CD4-positive, alpha-beta T cell (primary cell): Measurements from ENCODE around the gene RNASET2. TPM values are rescaled to one million over a fixed set of nuclear protein-coding genes. Genes with fewer than 3 reads are reported as not detected.

ENCODE experiments used
- ATAC-seq: fragments of 200-7000 bp; cut with Tn5 transposase; one replicate; pipeline ENCODE4 v1.10.0; 2022; ENCODE audit warnings: mild to moderate bottlenecking; ENCODE audit not compliant: poor library complexity
- CTCF ChIA-PET: fragments of 350-600 bp; sonication (Branson Sonifier 250); formaldehyde crosslinking; loops from one replicate; lab custom pipeline; 2021; ENCODE audit warnings: antibody characterized with exemption, inconsistent platforms; lab: Charles Lee
- POLR2A ChIA-PET: fragments of 350-600 bp; sonication (Branson Sonifier 250); formaldehyde crosslinking; loops from one replicate; lab custom pipeline; 2021; ENCODE audit warnings: antibody characterized with exemption, inconsistent platforms; lab: Charles Lee
- DNase-seq, 14 experiments: peaks; one replicate each; pipeline ENCODE4 v3.0.0-alpha.2; 2013 to 2020; ENCODE audit warnings: mixed read lengths in 2 of 14
- H3K27ac ChIP-seq, 2 donors: one replicate each; pipeline versions ENCODE4 v1.5.1 to v1.7.0; 2013; ENCODE audit warnings: low read length in 2 of 2, low read depth in 1 of 2, mild to moderate bottlenecking in 1 of 2
- H3K27me3 ChIP-seq, 2 experiments: 1 replicate in 1 of 2; 2 replicates in 1 of 2; pipeline versions ENCODE4 v1.6.1 to v1.7.0; 2013; ENCODE audit warnings: low read length in 2 of 2, control low read depth in 1 of 2, mild to moderate bottlenecking in 1 of 2, moderate library complexity in 1 of 2; ENCODE audit not compliant: insufficient read depth in 2 of 2, control insufficient read depth in 1 of 2
- H3K36me3 ChIP-seq: one replicate; pipeline ENCODE4 v1.6.1; 2013; ENCODE audit warnings: low read length, control low read depth; ENCODE audit not compliant: insufficient read depth
- H3K4me1 ChIP-seq: one replicate; pipeline ENCODE4 v1.6.1; 2013; ENCODE audit warnings: low read length, control low read depth; ENCODE audit not compliant: insufficient read depth
- H3K4me3 ChIP-seq: one replicate; pipeline ENCODE4 v1.5.1; 2013; ENCODE audit warnings: mild to moderate bottlenecking, low read length, moderate library complexity
- H3K9me3 ChIP-seq, 2 experiments: 1 replicate in 1 of 2; 2 replicates in 1 of 2; pipeline versions ENCODE4 v1.6.1 to v1.7.0; 2013; ENCODE audit warnings: low read length in 2 of 2, mild to moderate bottlenecking in 2 of 2, control low read depth in 1 of 2, moderate library complexity in 1 of 2; ENCODE audit not compliant: control insufficient read depth in 1 of 2, insufficient read depth in 1 of 2
- H3K27ac Mint-ChIP-seq: one replicate; pipeline ENCODE4 v1.8.0; 2020; ENCODE audit warnings: mixed read lengths
- H3K27me3 Mint-ChIP-seq: one replicate; pipeline ENCODE4 v1.8.0; 2021; ENCODE audit warnings: mixed read lengths
- H3K36me3 Mint-ChIP-seq: one replicate; pipeline ENCODE4 v1.8.0; 2021; ENCODE audit warnings: low read depth, mixed read lengths
- H3K4me1 Mint-ChIP-seq: one replicate; pipeline ENCODE4 v1.8.0; 2021; ENCODE audit warnings: low read depth, mixed read lengths
- H3K4me3 Mint-ChIP-seq: one replicate; pipeline ENCODE4 v1.8.0; 2020; ENCODE audit warnings: mild to moderate bottlenecking, mixed read lengths
- H3K9me3 Mint-ChIP-seq: one replicate; pipeline ENCODE4 v1.8.0; 2020; ENCODE audit warnings: mixed read lengths
- CTCF ChIP-seq: fragments of 200-600 bp; IDR thresholded peaks from one replicate; pipeline ENCODE4 v1.8.0; 2022; ENCODE audit warnings: antibody characterized with exemption, mild to moderate bottlenecking
- intact Hi-C, 2 experiments: fragments of 100-400 bp; cut with DNase I in 1 of 2; cut with micrococcal nuclease in 1 of 2; formaldehyde crosslinking; loops; one replicate each; pipeline versions ENCODE4 v1.15.1 to v1.9.0; 2023 to 2025; cut with DNase I, micrococcal nuclease
- total RNA-seq, 174 experiments: library from RNA in 2 of 174; stranded (reverse) in 2 of 174; gene quantifications; one replicate each; pipeline ENCODE4 v1.2.3 and lab custom pipeline; 2021 to 2026

Gene RNASET2
- total RNA-seq, 2 experiments from 2014 or later = 164 to 165 TPM

- POLR2A ChIA-PET = interaction anchor here (1.4 kb wide), 1 partner anchor 13 kb away, joined by 5 read pairs; no protein-coding TSS in a partner anchor
- H3K36me3 Mint-ChIP-seq = peaks cover 88% of the 10 kb centered on the region
- no peak overlapping the region for H3K4me3 Mint-ChIP-seq
- no peaks in the 10 kb centered on the region for H3K27me3 ChIP-seq
- H3K9me3 ChIP-seq = no peaks in the 10 kb centered on the region
- no peaks in the 10 kb centered on the region for H3K27me3 Mint-ChIP-seq
- CTCF ChIA-PET = interaction anchor here (1.0 kb wide), 1 partner anchor 49 kb away, joined by 5 read pairs; no protein-coding TSS in a partner anchor
- intact Hi-C loops = no loop called here
- H3K27ac Mint-ChIP-seq = peak overlapping the region; percentile 72
- H3K4me3 ChIP-seq = no peak overlapping the region
- no peak overlapping the region for H3K27ac ChIP-seq
- DNase-seq (peak in 1 of 14 experiments; percentile 32), ATAC-seq (no peak)
- H3K36me3 ChIP-seq = peaks cover 76% of the 10 kb centered on the region
- H3K4me1 ChIP-seq = peaks cover 41% of the 10 kb centered on the region
- TF ChIP-seq CTCF = no peak
- peaks cover 61% of the 10 kb centered on the region for H3K4me1 Mint-ChIP-seq
- H3K9me3 Mint-ChIP-seq = no peaks in the 10 kb centered on the region
Measured at GRCh38 chr6:166940643-166941068, 15.7 kb downstream of the RNASET2 start.

GRCh38 chr6:166939894-166940293, 16.5 kb downstream of the RNASET2 start:
- ChIA-PET CTCF (interaction anchor here (1.2 kb wide), 1 partner anchor 11 kb away, joined by 4 read pairs; no protein-coding TSS in a partner anchor), POLR2A (interaction anchor here (0.6 to 1.0 kb wide), 2 partner anchors 10 to 16 kb away, joined by 3 read pairs; partner anchors contain the start of gene RNASET2)
- Histone ChIP-seq H3K27ac (no peak overlapping the region), H3K9me3 (no peaks in the 10 kb centered on the region), H3K4me1 (peaks cover 38% of the 10 kb centered on the region), H3K4me3 (no peak overlapping the region), H3K27me3 (no peaks in the 10 kb centered on the region), H3K36me3 (peaks cover 74% of the 10 kb centered on the region)
- no peak for DNase-seq
- H3K4me1 Mint-ChIP-seq = peaks cover 62% of the 10 kb centered on the region
- intact Hi-C loops = loop anchor here in 1 of 2 experiments (10.0 kb wide), 1 partner anchor 55 kb away; the partner anchor contains the start of gene CEP43
- H3K27me3 Mint-ChIP-seq = no peaks in the 10 kb centered on the region
- no peak for TF ChIP-seq CTCF
- no peak overlapping the region for H3K4me3 Mint-ChIP-seq
- H3K9me3 Mint-ChIP-seq = no peaks in the 10 kb centered on the region
- H3K36me3 Mint-ChIP-seq = peaks cover 86% of the 10 kb centered on the region
- H3K27ac Mint-ChIP-seq = no peak overlapping the region
- ATAC-seq = no peak

GRCh38 chr6:166939345-166939744, 17.0 kb downstream of the RNASET2 start:
- Mint-ChIP-seq H3K27me3 (no peaks in the 10 kb centered on the region), H3K9me3 (no peaks in the 10 kb centered on the region), H3K4me1 (peaks cover 66% of the 10 kb centered on the region), H3K36me3 (peaks cover 87% of the 10 kb centered on the region), H3K27ac (no peak overlapping the region), H3K4me3 (no peak overlapping the region)
- CTCF ChIA-PET = interaction anchor here (1.2 kb wide), 1 partner anchor 12 kb away, joined by 4 read pairs; no protein-coding TSS in a partner anchor
- Histone ChIP-seq H3K27ac (no peak overlapping the region), H3K27me3 (no peaks in the 10 kb centered on the region), H3K9me3 (no peaks in the 10 kb centered on the region), H3K4me1 (peaks cover 35% of the 10 kb centered on the region), H3K36me3 (peaks cover 79% of the 10 kb centered on the region), H3K4me3 (no peak overlapping the region)
- POLR2A ChIA-PET = interaction anchor here (0.6 to 1.0 kb wide), 2 partner anchors 10 to 17 kb away, joined by 3 read pairs; partner anchors contain the start of gene RNASET2
- intact Hi-C loops = loop anchor here in 1 of 2 experiments (10.0 kb wide), 1 partner anchor 55 kb away; the partner anchor contains the start of gene CEP43
- no peak for ATAC-seq
- no peak for TF ChIP-seq CTCF
- no peak for DNase-seq
